Measurements from ENCODE around the gene SLC25A6.
"Not testable (repeated sequence)": the region's sequence is repeated elsewhere in the genome, so short reads cannot be mapped to it uniquely, and the experiment has no call there.

SLC25A6 gene

GRCh38 chrX:1360171-1360570 is 31.7 kb downstream of the SLC25A6 start:
- no peak overlapping the region for H3K4me3 ChIP-seq (ENCODE audit: low read length)
- no peak for DNase-seq (ENCODE audit: low read depth, low spot score)

DNA sequence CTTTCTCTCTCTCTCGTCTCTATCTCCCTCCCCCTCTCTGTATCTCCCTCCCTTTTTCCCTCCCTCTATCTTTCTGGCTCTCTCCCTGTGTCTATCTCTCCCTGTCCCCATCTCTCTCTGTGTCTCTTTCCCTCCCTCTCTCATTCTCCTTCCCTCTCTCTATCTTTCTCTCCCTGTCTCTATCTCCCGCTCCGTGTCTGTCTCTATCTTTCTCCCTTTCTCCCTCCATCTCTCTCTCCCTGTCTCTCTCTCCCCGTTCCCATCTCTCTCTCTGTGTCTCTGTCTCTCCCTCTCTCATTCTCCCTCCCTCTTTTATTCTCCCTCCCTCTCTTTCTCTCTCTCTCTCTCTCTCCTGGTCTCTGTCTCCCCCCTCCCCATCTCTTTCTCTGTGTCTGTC is 32.4 kb downstream of the SLC25A6 start:
- no peak for DNase-seq (ENCODE audit: low read depth, low spot score)
- no peak overlapping the region for H3K4me3 ChIP-seq (ENCODE audit: low read length)

DNA sequence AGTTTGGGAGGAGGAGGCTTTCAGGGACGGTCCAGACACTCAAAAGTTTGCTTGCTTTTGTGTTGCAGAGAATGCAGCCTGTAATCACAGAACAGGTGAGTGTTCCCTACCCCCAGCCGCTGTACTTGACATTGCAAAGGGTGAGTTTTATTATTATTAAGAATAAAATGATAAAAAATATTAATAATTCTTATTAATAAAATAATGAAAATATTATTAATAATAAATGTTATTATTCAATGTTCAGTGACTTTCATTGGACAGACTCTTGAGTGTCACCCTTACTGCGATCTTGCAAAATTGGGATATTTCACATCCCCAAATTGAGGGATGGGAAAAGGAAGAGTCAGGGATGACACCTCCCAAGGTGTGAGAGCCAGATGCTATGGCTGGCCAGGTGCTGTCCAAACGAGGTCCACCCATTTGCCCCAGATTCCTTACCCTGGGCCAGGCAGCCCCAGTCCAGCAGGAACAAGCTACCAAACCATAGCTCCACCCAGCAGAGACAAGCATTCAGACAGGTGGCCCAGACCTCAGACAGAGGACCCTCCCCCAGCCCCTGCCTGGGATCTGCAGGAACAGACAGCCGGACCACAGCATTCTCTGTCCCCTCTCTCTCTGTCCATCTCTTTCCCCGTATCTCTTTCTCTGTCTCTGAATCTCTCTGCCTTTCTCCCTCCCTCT is 33.0 kb downstream of the SLC25A6 start:
- H3K4me3 ChIP-seq (ENCODE audit: low read length), result no peak overlapping the region
- no peak for DNase-seq (ENCODE audit: low read depth, low spot score)

- no peak overlapping the region for H3K4me3 ChIP-seq (ENCODE audit: low read length)
- no peak for DNase-seq (ENCODE audit: low read depth, low spot score)
Measured at GRCh38 chrX:1357993-1358392, 33.9 kb downstream of the SLC25A6 start.

DNA sequence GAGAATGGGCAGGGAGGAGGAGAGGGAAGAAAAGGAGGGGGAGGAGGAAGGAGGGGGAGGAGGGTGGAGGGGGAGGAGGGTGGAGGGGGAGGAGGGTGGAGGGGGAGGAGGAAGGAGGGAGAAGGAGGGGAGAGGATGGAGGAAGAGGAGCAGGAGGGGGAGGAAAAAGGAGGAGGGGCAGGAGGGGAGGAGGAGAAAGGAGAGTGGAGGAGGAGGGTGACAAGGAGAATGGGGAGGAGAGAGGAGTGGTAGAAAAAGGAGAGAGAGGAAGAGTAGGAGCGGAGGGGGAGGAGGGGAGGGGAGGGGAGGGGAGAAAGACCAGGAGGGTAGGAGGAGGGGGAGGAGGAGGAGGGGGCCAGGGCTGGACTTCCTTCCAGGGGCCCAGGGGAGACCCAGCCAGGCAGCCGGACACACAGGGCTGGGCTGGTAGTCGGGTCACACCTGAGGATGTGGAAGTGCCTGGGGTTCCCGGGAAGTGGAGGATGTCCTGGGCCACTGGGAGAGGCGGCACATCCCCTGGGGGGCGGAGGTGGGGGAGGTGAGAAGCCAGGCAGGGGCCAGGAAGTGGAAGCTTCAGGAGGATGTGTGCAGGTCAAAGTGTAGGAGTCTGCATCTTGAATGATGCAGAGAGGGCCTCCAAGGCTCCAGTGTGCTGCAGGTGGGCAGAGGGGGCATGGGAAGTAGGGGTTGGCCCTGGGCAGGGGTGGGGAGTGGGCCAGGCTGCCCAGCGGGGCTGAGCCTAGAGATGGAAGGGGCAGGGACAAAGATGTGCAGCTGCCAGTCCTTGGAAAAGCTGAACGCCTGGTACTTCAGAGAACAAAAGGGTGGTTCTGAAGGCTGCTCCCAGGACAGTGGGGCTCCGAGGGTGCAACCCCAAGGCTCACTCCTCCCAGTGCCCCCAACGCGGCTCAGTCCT is 36.5 kb downstream of the SLC25A6 start:
- no peak overlapping the region for H3K4me3 ChIP-seq (ENCODE audit: low read length)
- peak; percentile 11 for DNase-seq (ENCODE audit: low read depth, low spot score)

DNA sequence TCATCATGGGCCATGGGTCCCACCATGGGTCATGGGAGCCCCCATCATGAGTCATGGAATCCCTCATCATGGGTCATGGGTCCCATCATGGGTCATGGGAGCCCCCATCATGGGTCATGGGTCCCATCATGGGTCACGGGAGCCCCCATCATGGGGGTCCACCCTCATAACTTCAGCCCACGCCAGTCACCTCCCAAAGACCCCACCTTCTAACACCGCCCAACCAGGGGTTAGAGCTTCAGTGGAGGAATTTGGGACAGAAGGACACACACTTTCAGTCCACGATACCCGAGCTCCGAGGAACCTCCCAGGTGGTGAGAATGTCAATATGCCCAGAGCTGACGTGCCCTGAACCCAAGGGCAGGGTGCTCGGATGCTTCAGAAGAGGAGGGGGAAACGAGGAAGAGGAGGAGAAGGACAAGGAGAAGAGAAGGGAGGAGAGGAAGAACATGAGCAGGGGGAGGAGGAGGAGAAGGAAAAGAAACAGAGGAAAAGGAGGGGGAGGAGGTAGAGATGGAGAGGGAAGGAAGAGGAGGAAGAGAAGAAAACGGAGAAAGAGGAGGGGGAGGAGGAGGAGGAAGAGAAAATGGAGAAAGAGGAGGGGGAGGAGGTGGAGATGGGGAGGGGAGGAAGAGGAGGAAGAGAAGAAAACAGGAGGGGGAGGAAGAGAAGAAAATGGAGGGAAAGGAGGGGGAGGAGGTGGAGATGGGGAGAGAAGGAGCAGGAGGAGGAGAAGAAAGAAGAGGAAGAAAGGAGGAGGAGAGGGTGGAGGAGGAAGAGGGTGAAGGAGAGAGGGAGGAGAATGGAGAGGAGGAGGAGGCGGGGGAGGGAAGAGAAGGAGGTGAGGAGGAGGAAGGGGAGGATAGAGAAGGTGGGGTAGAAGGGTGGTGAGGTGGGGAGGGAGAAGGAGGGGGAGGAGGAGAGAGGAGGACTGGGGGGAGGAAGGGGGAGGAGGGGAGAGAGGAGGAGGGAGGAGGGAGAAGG is 37.6 kb downstream of the SLC25A6 start:
- no peak overlapping the region for H3K4me3 ChIP-seq (ENCODE audit: low read length)
- DNase-seq (ENCODE audit: low read depth, low spot score), result no peak

- no peak overlapping the region for H3K4me3 ChIP-seq (ENCODE audit: low read length)
- DNase-seq (ENCODE audit: low read depth, low spot score), result no peak
Measured at GRCh38 chrX:1351981-1352714, 39.8 kb downstream of the SLC25A6 start.

- DNase-seq (ENCODE audit: low read depth, low spot score); H3K4me3 ChIP-seq (ENCODE audit: low read length): not testable (repeated sequence)
Measured at GRCh38 chrX:1349606-1350005, 42.3 kb downstream of the SLC25A6 start.

GRCh38 chrX:1341545-1342184 is 50.2 kb downstream of the SLC25A6 start:
- DNase-seq (ENCODE audit: low read depth, low spot score), result no peak

DNA sequence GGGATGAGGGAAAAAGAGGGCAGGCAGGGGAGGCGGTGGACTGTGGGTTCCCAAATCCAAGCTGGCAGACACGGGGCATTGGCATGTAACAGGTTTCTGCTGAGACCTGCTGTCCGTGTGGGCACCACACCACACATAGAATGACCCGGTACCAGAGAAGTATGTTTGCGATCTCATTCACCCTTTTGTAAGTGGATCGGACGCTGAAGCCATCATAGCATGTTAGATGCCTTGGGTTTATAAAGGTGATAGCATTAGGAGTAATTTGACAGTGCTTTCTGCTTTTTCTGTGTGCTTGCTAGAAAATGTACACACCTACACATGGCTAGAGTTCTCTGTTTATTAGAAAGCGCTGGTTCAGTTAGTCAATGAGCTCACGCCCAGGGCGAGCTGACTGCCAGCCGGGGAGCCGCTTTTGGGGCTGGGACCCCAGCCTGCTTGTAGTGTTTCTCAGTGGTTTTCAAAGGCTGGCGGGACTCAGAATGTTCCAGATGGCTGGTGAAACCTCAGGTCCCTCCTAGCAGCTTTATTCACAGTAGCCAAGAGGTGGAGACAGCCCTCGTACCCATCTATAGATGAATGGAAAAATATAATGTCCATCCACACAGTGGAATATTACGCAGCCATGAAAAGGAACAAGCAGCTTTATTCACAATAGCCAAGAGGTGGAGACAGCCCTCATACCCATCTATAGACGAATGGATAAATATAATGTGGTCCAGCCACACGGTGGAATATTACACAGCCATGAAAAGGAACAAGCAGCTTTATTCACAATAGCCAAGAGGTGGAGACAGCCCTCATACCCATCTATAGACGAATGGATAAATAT is 54.7 kb downstream of the SLC25A6 start:
- DNase-seq (ENCODE audit: low read depth, low spot score), result no peak
- H3K4me3 ChIP-seq (ENCODE audit: low read length), result no peak overlapping the region

More at GRCh38 chrX:1341545-1342184, 50.2 kb downstream of the SLC25A6 start:
- H3K4me3 ChIP-seq (ENCODE audit: low read length), result no peak overlapping the region

DNA sequence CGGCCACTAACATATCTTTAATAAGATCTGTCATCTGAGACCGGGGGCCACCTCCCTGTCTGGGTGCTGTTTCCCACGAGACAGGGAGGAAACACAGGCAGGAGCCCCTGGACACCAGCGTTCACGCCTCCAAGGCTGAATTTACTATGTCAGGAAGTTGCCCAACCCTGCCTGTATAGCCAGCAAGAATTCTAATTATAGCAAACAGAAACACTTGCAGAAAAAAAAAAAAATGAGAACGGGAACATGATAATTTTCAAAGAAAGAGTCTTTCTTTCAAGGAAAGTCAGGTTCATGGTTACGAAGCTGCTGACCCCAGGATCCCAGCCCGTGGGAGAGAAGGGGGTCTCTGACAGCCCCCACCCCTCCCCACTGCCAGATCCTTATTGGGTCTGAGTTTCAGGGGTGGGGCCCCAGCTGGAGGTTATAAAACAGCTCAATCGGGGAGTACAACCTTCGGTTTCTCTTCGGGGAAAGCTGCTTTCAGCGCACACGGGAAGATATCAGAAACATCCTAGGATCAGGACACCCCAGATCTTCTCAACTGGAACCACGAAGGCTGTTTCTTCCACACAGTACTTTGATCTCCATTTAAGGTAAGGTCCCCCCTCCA is 55.5 kb downstream of the SLC25A6 start, which contains the start of gene IL3RA:
IL3RA (plus strand) TSS at position 455 of the 613 bp plus-strand sequence. CDS start 4,981 bp downstream, outside the sequence.
- no peak within 1 kb of the TSS for H3K4me3 ChIP-seq (ENCODE audit: low read length)
- no peak for DNase-seq (ENCODE audit: low read depth, low spot score)

Data from Jurkat, Clone E6-1 (cell line).